CD14-positive monocyte (primary cell): ENCODE results near the gene PARK7. TPM values are rescaled to one million over a fixed set of nuclear protein-coding genes. Genes with fewer than 3 reads are reported as not detected.

Experiments used
- DNase-seq, 3 donors: peaks; one replicate each; pipeline ENCODE4 v3.0.0-alpha.2; 2011 to 2022
- H2AFZ ChIP-seq: 2 replicates; pipeline ENCODE4 v1.6.0; 2012; ENCODE audit warnings: mild to moderate bottlenecking, low read depth, low read length, inconsistent platforms; ENCODE audit not compliant: insufficient read depth, poor library complexity, severe bottlenecking
- H3K27ac ChIP-seq, 2 donors: 1 replicate in 1 of 2; 2 replicates in 1 of 2; pipeline ENCODE4 v1.5.1; 2012 to 2013; ENCODE audit warnings: low read length in 2 of 2, control low read depth in 1 of 2, inconsistent platforms in 1 of 2, low read depth in 1 of 2, mild to moderate bottlenecking in 1 of 2
- H3K27me3 ChIP-seq, 2 donors: one replicate each; pipeline versions ENCODE4 v1.6.0 to v1.6.1; 2011 to 2013; ENCODE audit warnings: low read length in 2 of 2; ENCODE audit not compliant: control insufficient read depth in 2 of 2, insufficient read depth in 2 of 2
- H3K36me3 ChIP-seq, 2 donors: replicated peaks in 1 of 2; 1 replicate in 1 of 2; 2 replicates in 1 of 2; pipeline versions ENCODE4 v1.5.1 to v1.6.1; 2012 to 2013; ENCODE audit warnings: low read length in 2 of 2, control low read depth in 1 of 2, inconsistent platforms in 1 of 2, mild to moderate bottlenecking in 1 of 2; ENCODE audit not compliant: insufficient read depth in 2 of 2, control insufficient read depth in 1 of 2
- H3K4me1 ChIP-seq, 2 donors: 1 replicate in 1 of 2; 2 replicates in 1 of 2; pipeline versions ENCODE4 v1.5.1 to v1.6.1; 2012 to 2013; ENCODE audit warnings: low read length in 2 of 2, control low read depth in 1 of 2, inconsistent platforms in 1 of 2, mild to moderate bottlenecking in 1 of 2, moderate library complexity in 1 of 2; ENCODE audit not compliant: insufficient read depth in 2 of 2, control insufficient read depth in 1 of 2
- H3K4me2 ChIP-seq: replicated peaks from 2 replicates; pipeline ENCODE3; 2012; ENCODE audit warnings: low read length, moderate library complexity, mild to moderate bottlenecking; ENCODE audit not compliant: poor library complexity, severe bottlenecking; ENCODE audit errors: extremely low read depth
- H3K4me3 ChIP-seq, 3 experiments: fragments of 200-600 bp in 1 of 3; sonication (generic) in 1 of 3; replicated peaks in 1 of 3; 1 replicate in 2 of 3; 2 replicates in 1 of 3; pipeline ENCODE4 v1.5.1; 2011 to 2013; ENCODE audit warnings: low read length in 3 of 3, mild to moderate bottlenecking in 3 of 3, control low read depth in 2 of 3, low read depth in 2 of 3, inconsistent platforms in 1 of 3, moderate library complexity in 1 of 3
- H3K79me2 ChIP-seq: 2 replicates; pipeline ENCODE4 v1.6.0; 2012; ENCODE audit warnings: mild to moderate bottlenecking, control low read depth, inconsistent platforms, low read length, moderate library complexity; ENCODE audit not compliant: insufficient read depth
- H3K9ac ChIP-seq: 2 replicates; pipeline ENCODE4 v1.6.0; 2017; ENCODE audit warnings: low read length, mild to moderate bottlenecking; ENCODE audit not compliant: insufficient read depth, poor library complexity, severe bottlenecking
- H3K9me3 ChIP-seq, 2 donors: replicated peaks in 1 of 2; 1 replicate in 1 of 2; 2 replicates in 1 of 2; pipeline versions ENCODE4 v1.5.1 to v1.6.1; 2012 to 2013; ENCODE audit warnings: low read length in 2 of 2, control low read depth in 1 of 2; ENCODE audit not compliant: control insufficient read depth in 1 of 2, insufficient read depth in 1 of 2
- H4K20me1 ChIP-seq: 2 replicates; pipeline ENCODE4 v1.6.0; 2012; ENCODE audit warnings: mild to moderate bottlenecking, low read length, control low read depth, moderate library complexity; ENCODE audit not compliant: insufficient read depth
- H3K27ac Mint-ChIP-seq, 7 donors: one replicate each; pipeline ENCODE4 v1.8.0; 2020; ENCODE audit warnings: mild to moderate bottlenecking in 7 of 7, mixed read lengths in 7 of 7, moderate library complexity in 6 of 7, inconsistent platforms in 2 of 7
- H3K27me3 Mint-ChIP-seq, 3 donors: one replicate each; pipeline ENCODE4 v1.8.0; 2021 to 2022; ENCODE audit warnings: low read depth in 3 of 3, mild to moderate bottlenecking in 3 of 3, mixed read lengths in 3 of 3, moderate library complexity in 3 of 3, inconsistent platforms in 1 of 3
- H3K36me3 Mint-ChIP-seq, 2 donors: one replicate each; pipeline ENCODE4 v1.8.0; 2020; ENCODE audit warnings: mixed read lengths in 2 of 2, inconsistent platforms in 1 of 2, mild to moderate bottlenecking in 1 of 2
- H3K4me1 Mint-ChIP-seq: one replicate; pipeline ENCODE4 v1.8.0; 2020; ENCODE audit warnings: mild to moderate bottlenecking, mixed read lengths
- H3K4me3 Mint-ChIP-seq, 2 donors: one replicate each; pipeline ENCODE4 v1.8.0; 2020; ENCODE audit warnings: mild to moderate bottlenecking in 2 of 2, mixed read lengths in 2 of 2, moderate library complexity in 1 of 2
- H3K9me3 Mint-ChIP-seq, 7 donors: one replicate each; pipeline ENCODE4 v1.8.0; 2020 to 2022; ENCODE audit warnings: mixed read lengths in 7 of 7, mild to moderate bottlenecking in 6 of 7, moderate library complexity in 6 of 7, inconsistent platforms in 2 of 7
- CTCF ChIP-seq: fragments of 200-600 bp; IDR thresholded peaks from one replicate; pipeline ENCODE4 v1.8.0; 2022; ENCODE audit warnings: antibody characterized with exemption, mild to moderate bottlenecking
- WGBS: methylation state at CpG from one replicate; pipeline ENCODE4 v1.1.5; 2013; ENCODE audit warnings: missing lambda C conversion rate; ENCODE audit not compliant: insufficient coverage; 5-methylcytosine and 5-hydroxymethylcytosine counted together
- intact Hi-C, 2 donors: fragments of 100-400 bp; cut with micrococcal nuclease; formaldehyde crosslinking; loops; one replicate each; pipeline versions ENCODE4 v1.15.0 to v1.15.1; 2023
- polyA plus RNA-seq, 3 donors: library from polyadenylated mRNA; depleted of rRNA in 1 of 3; unstranded in 2 of 3; stranded (reverse) in 1 of 3; fragments of 300-500 nt in 2 of 3; fragments of >200 nt in 1 of 3; fragmentation: Illumina TruSeq in 2 of 3; gene quantifications; 1 replicate in 2 of 3; 2 replicates in 1 of 3; pipeline ENCODE4 v1.2.3, GENCODE V29; 2012 to 2021

Gene PARK7
- polyA plus RNA-seq, 3 donors = 116 to 391 (median 353) TPM

- Mint-ChIP-seq H3K9me3 (peaks cover 0 to 3% (median 0%) of the 10 kb centered on the region in 7 donors), H3K27ac (peak overlapping the region in 1 of 7 donors; percentile 58), H3K27me3 (peaks cover 0 to 5% (median 0%) of the 10 kb centered on the region in 3 donors), H3K4me1 (peaks cover 15% of the 10 kb centered on the region), H3K36me3 (peaks cover 38 to 52% of the 10 kb centered on the region in 2 donors), H3K4me3 (no peak overlapping the region)
- peaks cover 23 to 53% of the 10 kb centered on the region in 2 donors for H3K36me3 ChIP-seq
- no peaks in the 10 kb centered on the region for H3K9me3 ChIP-seq
- H2AFZ ChIP-seq = no peak overlapping the region
- peaks cover 14 to 18% of the 10 kb centered on the region in 2 donors for H3K4me1 ChIP-seq
- H3K27ac ChIP-seq = no peak overlapping the region
- TF ChIP-seq CTCF = no peak
- no peaks in the 10 kb centered on the region for H3K27me3 ChIP-seq
- WGBS = 100% methylated on average over 2 of the region's 2 CpGs
- H3K9ac ChIP-seq = no peak overlapping the region
- intact Hi-C loops = loop anchor here in 1 of 2 donors (5.0 kb wide), 1 partner anchor 357 kb away; no protein-coding TSS in a partner anchor
- no peak overlapping the region for H3K4me3 ChIP-seq
- no peaks in the 10 kb centered on the region for H4K20me1 ChIP-seq
- no peak for DNase-seq
- no peak overlapping the region for H3K4me2 ChIP-seq
- no peaks in the 10 kb centered on the region for H3K79me2 ChIP-seq
These were observed 28.4 kb downstream of the PARK7 start for GRCh38 chr1:7989762-7990428.

GRCh38 chr1:7991504-7992440, 30.3 kb downstream of the PARK7 start:
- Histone ChIP-seq H3K27ac (no peak overlapping the region), H3K4me2 (no peak overlapping the region), H3K4me3 (no peak overlapping the region), H3K4me1 (peaks cover 14 to 18% of the 10 kb centered on the region in 2 donors), H3K79me2 (no peaks in the 10 kb centered on the region), H3K9me3 (no peaks in the 10 kb centered on the region), H3K36me3 (peaks cover 5 to 34% of the 10 kb centered on the region in 2 donors), H3K9ac (no peak overlapping the region), H2AFZ (no peak overlapping the region), H3K27me3 (no peaks in the 10 kb centered on the region), H4K20me1 (no peaks in the 10 kb centered on the region)
- Mint-ChIP-seq H3K27ac (peak overlapping the region in 1 of 7 donors; percentile 10), H3K9me3 (peaks cover 0 to 3% (median 0%) of the 10 kb centered on the region in 7 donors), H3K27me3 (peaks cover 0 to 5% (median 0%) of the 10 kb centered on the region in 3 donors), H3K36me3 (peaks cover 20 to 38% of the 10 kb centered on the region in 2 donors), H3K4me3 (no peak overlapping the region), H3K4me1 (peaks cover 15% of the 10 kb centered on the region)
- DNase-seq = no peak
- TF ChIP-seq CTCF = no peak
- 100% methylated on average over 5 of the region's 18 CpGs for WGBS
- intact Hi-C loops = no loop called here
